B cell (primary cell): Measurements from ENCODE around the gene NTN5. TPM values are rescaled to one million over a fixed set of nuclear protein-coding genes. Genes with fewer than 3 reads are reported as not detected.
"Not testable (repeated sequence)": the region's sequence is repeated elsewhere in the genome, so short reads cannot be mapped to it uniquely, and the experiment has no call there.

ENCODE experiments used
- ATAC-seq: fragments of 200-7000 bp; cut with Tn5 transposase; one replicate; pipeline ENCODE4 v1.10.0; 2021; ENCODE audit warnings: low read depth, mild to moderate bottlenecking, moderate number of reproducible peaks, moderate library complexity
- CTCF ChIA-PET: fragments of 350-600 bp; sonication (Branson Sonifier 250); formaldehyde crosslinking; loops from one replicate; lab custom pipeline; 2021; ENCODE audit warnings: antibody characterized with exemption, inconsistent platforms; lab: Charles Lee
- POLR2A ChIA-PET: fragments of 350-600 bp; sonication (Branson Sonifier 250); formaldehyde crosslinking; loops from one replicate; lab custom pipeline; 2021; ENCODE audit warnings: antibody characterized with exemption; lab: Charles Lee
- DNase-seq: peaks from one replicate; pipeline ENCODE4 v3.0.0; 2013
- H2AFZ ChIP-seq: 2 replicates; pipeline ENCODE4 v1.6.1; 2012; ENCODE audit warnings: mild to moderate bottlenecking, low read depth, low read length; ENCODE audit not compliant: insufficient read depth, poor library complexity, severe bottlenecking
- H3K27ac ChIP-seq, 2 donors: 1 replicate in 1 of 2; 2 replicates in 1 of 2; pipeline ENCODE4 v1.5.1; 2012 to 2013; ENCODE audit warnings: low read length in 2 of 2, mild to moderate bottlenecking in 2 of 2, moderate library complexity in 1 of 2
- H3K27me3 ChIP-seq, 4 experiments: fragments of 200-600 bp in 1 of 4; sonication (generic) in 1 of 4; replicated peaks in 1 of 4; 1 replicate in 2 of 4; 2 replicates in 2 of 4; pipeline versions ENCODE4 v1.6.1 to v1.7.0; 2013 to 2016; ENCODE audit warnings: low read length in 3 of 4, mild to moderate bottlenecking in 2 of 4, mixed read lengths in 1 of 4, moderate library complexity in 1 of 4; ENCODE audit not compliant: insufficient read depth in 4 of 4, control insufficient read depth in 3 of 4; ENCODE audit errors: control extremely low read depth in 1 of 4
- H3K36me3 ChIP-seq, 2 experiments: replicated peaks in 1 of 2; 1 replicate in 1 of 2; 2 replicates in 1 of 2; pipeline versions ENCODE4 v1.6.1 to v1.7.1; 2013; ENCODE audit warnings: low read length in 1 of 2; ENCODE audit not compliant: insufficient read depth in 2 of 2, control insufficient read depth in 1 of 2; ENCODE audit errors: control extremely low read depth in 1 of 2, extremely low read depth in 1 of 2
- H3K4me1 ChIP-seq, 2 donors: fragments of 200-600 bp in 1 of 2; sonication (generic) in 1 of 2; 1 replicate in 1 of 2; 2 replicates in 1 of 2; pipeline versions ENCODE4 v1.5.1 to v1.6.1; 2013 to 2017; ENCODE audit warnings: low read length in 2 of 2; ENCODE audit not compliant: control insufficient read depth in 2 of 2, insufficient read depth in 2 of 2
- H3K4me2 ChIP-seq: replicated peaks from 2 replicates; pipeline ENCODE3; 2012; ENCODE audit warnings: mild to moderate bottlenecking, low read depth, low read length; ENCODE audit not compliant: poor library complexity, severe bottlenecking
- H3K4me3 ChIP-seq, 5 experiments: fragments of 200-600 bp in 1 of 5; sonication (generic) in 1 of 5; 1 replicate in 3 of 5; 2 replicates in 2 of 5; pipeline versions ENCODE4 v1.5.1 to v1.7.0; 2011 to 2016; ENCODE audit warnings: low read length in 4 of 5, mild to moderate bottlenecking in 4 of 5, low read depth in 2 of 5, control low read depth in 1 of 5, moderate library complexity in 1 of 5; ENCODE audit not compliant: insufficient read depth in 1 of 5; ENCODE audit errors: control extremely low read depth in 1 of 5, extremely low read depth in 1 of 5
- H3K79me2 ChIP-seq: fragments of 200-600 bp; sonication (generic); one replicate; pipeline ENCODE4 v1.6.0; 2016; ENCODE audit warnings: low read length; ENCODE audit not compliant: control insufficient read depth, insufficient read depth
- H3K9ac ChIP-seq: fragments of 200-600 bp; sonication (generic); 2 replicates; pipeline ENCODE4 v1.6.1; 2017; ENCODE audit warnings: mild to moderate bottlenecking, low read length, moderate library complexity
- H3K9me3 ChIP-seq, 3 donors: one replicate each; pipeline versions ENCODE4 v1.6.1 to v1.7.1; 2013; ENCODE audit warnings: low read length in 2 of 3; ENCODE audit not compliant: control insufficient read depth in 2 of 3, insufficient read depth in 1 of 3; ENCODE audit errors: control extremely low read depth in 1 of 3
- H4K20me1 ChIP-seq: 2 replicates; pipeline ENCODE4 v1.6.0; 2012; ENCODE audit warnings: mild to moderate bottlenecking, low read length; ENCODE audit not compliant: insufficient read depth, control insufficient read depth, poor library complexity, severe bottlenecking
- H3K27ac Mint-ChIP-seq: one replicate; pipeline ENCODE4 v1.8.0; 2021; ENCODE audit warnings: mixed read lengths
- H3K27me3 Mint-ChIP-seq: one replicate; pipeline ENCODE4 v1.8.0; 2021; ENCODE audit warnings: mixed read lengths
- H3K4me1 Mint-ChIP-seq: one replicate; pipeline ENCODE4 v1.8.0; 2021; ENCODE audit warnings: mixed read lengths
- H3K4me3 Mint-ChIP-seq: one replicate; pipeline ENCODE4 v1.8.0; 2021; ENCODE audit warnings: mixed read lengths
- H3K9me3 Mint-ChIP-seq: one replicate; pipeline ENCODE4 v1.8.0; 2022; ENCODE audit warnings: mixed read lengths; ENCODE audit not compliant: insufficient read depth
- EZH2 ChIP-seq: IDR thresholded peaks from 2 replicates; pipeline ENCODE4 v1.6.1; 2012; ENCODE audit warnings: borderline replicate concordance, low read depth, mild to moderate bottlenecking, moderate library complexity, low read length; ENCODE audit not compliant: insufficient read depth, poor library complexity, severe bottlenecking
- WGBS: methylation state at CpG from one replicate; pipeline ENCODE4 v1.1.5; 2013; ENCODE audit warnings: missing lambda C conversion rate; ENCODE audit not compliant: insufficient coverage; 5-methylcytosine and 5-hydroxymethylcytosine counted together
- intact Hi-C: fragments of 100-400 bp; cut with micrococcal nuclease; formaldehyde crosslinking; loops from one replicate; pipeline ENCODE4 v1.10.0; 2022
- polyA plus RNA-seq: library from polyadenylated mRNA; depleted of rRNA; stranded (reverse); fragments of >200 nt; gene quantifications from 2 replicates; pipeline ENCODE4 v1.2.3, GENCODE V29; 2012
- total RNA-seq, 2 donors: library from RNA; stranded (reverse); fragments of 120-200 nt in 1 of 2; gene quantifications; 1 replicate in 1 of 2; 2 replicates in 1 of 2; pipeline versions ENCODE4 v1.2.3 to v1.2.4, GENCODE V29; 2013 to 2022
- TF ChIP-seq, protein P1 (sequence below): fragments of 200-600 bp; IDR thresholded peaks from one replicate; pipeline ENCODE4 v1.8.0; 2022; ENCODE audit warnings: antibody characterized with exemption, mild to moderate bottlenecking

NTN5 gene
- total and polyA plus RNA-seq, 2 donors (not counting 1 experiment from before 2014, with no cell fraction given): 1.2 to 1.8 TPM

GRCh38 chr19:48658483-48658882, 14.3 kb downstream of the NTN5 start:
- no peak for TF ChIP-seq EZH2
- TF ChIP-seq, protein P1, sequence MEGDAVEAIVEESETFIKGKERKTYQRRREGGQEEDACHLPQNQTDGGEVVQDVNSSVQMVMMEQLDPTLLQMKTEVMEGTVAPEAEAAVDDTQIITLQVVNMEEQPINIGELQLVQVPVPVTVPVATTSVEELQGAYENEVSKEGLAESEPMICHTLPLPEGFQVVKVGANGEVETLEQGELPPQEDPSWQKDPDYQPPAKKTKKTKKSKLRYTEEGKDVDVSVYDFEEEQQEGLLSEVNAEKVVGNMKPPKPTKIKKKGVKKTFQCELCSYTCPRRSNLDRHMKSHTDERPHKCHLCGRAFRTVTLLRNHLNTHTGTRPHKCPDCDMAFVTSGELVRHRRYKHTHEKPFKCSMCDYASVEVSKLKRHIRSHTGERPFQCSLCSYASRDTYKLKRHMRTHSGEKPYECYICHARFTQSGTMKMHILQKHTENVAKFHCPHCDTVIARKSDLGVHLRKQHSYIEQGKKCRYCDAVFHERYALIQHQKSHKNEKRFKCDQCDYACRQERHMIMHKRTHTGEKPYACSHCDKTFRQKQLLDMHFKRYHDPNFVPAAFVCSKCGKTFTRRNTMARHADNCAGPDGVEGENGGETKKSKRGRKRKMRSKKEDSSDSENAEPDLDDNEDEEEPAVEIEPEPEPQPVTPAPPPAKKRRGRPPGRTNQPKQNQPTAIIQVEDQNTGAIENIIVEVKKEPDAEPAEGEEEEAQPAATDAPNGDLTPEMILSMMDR: no peak
- Histone ChIP-seq H3K79me2 (no peaks in the 10 kb centered on the region), H2AFZ (no peak overlapping the region), H3K36me3 (no peaks in the 10 kb centered on the region), H3K4me2 (no peak overlapping the region), H3K27me3 (no peaks in the 10 kb centered on the region), H3K27ac (no peak overlapping the region), H4K20me1 (no peaks in the 10 kb centered on the region), H3K4me1 (peaks cover 8 to 19% of the 10 kb centered on the region in 2 donors), H3K9me3 (no peaks in the 10 kb centered on the region), H3K9ac (no peak overlapping the region), H3K4me3 (no peak overlapping the region)
- H3K4me3 Mint-ChIP-seq: no peak overlapping the region
- no peaks in the 10 kb centered on the region for H3K27me3 Mint-ChIP-seq
- CTCF ChIA-PET: no interaction called here
- H3K9me3 Mint-ChIP-seq: no peaks in the 10 kb centered on the region
- H3K27ac Mint-ChIP-seq: no peak overlapping the region
- peaks cover 16% of the 10 kb centered on the region for H3K4me1 Mint-ChIP-seq
- POLR2A ChIA-PET: no interaction called here
- 94% methylated on average over 5 of the region's 6 CpGs for WGBS
- no peak for ATAC-seq
- DNase-seq: no peak
- intact Hi-C loops: no loop called here

DNA sequence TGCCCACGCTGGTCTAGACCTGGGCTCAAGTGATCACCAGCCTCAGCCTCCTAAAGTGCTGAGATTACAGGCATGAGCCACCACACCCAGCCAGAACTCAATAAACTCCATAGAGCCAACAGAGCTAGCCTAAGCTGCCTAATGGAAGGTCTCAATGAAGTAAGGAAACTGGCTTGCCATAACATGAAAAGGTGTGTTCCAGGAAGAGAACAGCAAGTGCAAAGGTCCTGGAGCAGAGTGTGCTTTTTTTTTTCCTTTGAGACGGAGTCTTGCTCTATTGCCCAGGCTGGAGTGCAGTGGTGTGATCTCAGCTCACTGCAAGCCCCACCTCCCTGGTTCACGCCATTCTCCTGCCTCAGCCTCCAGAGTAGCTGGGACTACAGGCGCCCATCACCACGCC, 15.0 kb downstream of the NTN5 start:
- H3K27ac Mint-ChIP-seq, H3K27me3 Mint-ChIP-seq, H4K20me1 ChIP-seq, H3K9me3 Mint-ChIP-seq, DNase-seq, H3K4me3 ChIP-seq, H3K36me3 ChIP-seq, H3K79me2 ChIP-seq, H3K27ac ChIP-seq, H3K4me3 Mint-ChIP-seq, H3K4me2 ChIP-seq, ATAC-seq, H3K9ac ChIP-seq, H3K27me3 ChIP-seq, H3K9me3 ChIP-seq, POLR2A ChIA-PET, intact Hi-C loops, H2AFZ ChIP-seq: not testable (repeated sequence)
- CTCF ChIA-PET: interaction anchor here (1.4 kb wide), 1 partner anchor 17 kb away, joined by 3 read pairs; no protein-coding TSS in a partner anchor
- no CpG with 5 or more reads among the region's 5 CpGs for WGBS
- peaks cover 18% of the 10 kb centered on the region for H3K4me1 Mint-ChIP-seq
- peaks cover 8 to 23% of the 10 kb centered on the region in 2 donors for H3K4me1 ChIP-seq
